HG02938 (cell line): ENCODE measurements around the gene ARRB1.
"Not testable (repeated sequence)": the region's sequence is repeated elsewhere in the genome, so short reads cannot be mapped to it uniquely, and the experiment has no call there.

Experiments used
- ATAC-seq: cut with Tn5 transposase; IDR thresholded peaks from one replicate; pipeline ENCODE4 v1.9.1; 2021; ENCODE audit warnings: mild to moderate bottlenecking, moderate library complexity; ENCODE audit not compliant: unreplicated experiment

ARRB1 gene

GRCh38 chr11:75351541-75351790 is at the start of gene ARRB1:
TSS of gene ARRB1 (minus strand) at chr11:75351661. CDS start at chr11:75351607, 54 bp downstream.
- no peak for ATAC-seq

- ATAC-seq = no peak
These were observed 48.8 kb upstream of the ARRB1 start for GRCh38 chr11:75400146-75400865.

- ATAC-seq = peak; percentile 86
These were observed 48.1 kb upstream of the ARRB1 start, which contains the start of gene RPS3 for GRCh38 chr11:75399344-75400145. TSS of gene RPS3 (plus strand) at chr11:75399518. CDS start at chr11:75399548, 30 bp downstream.

GRCh38 chr11:75398906-75399305 is 47.4 kb upstream of the ARRB1 start:
- ATAC-seq = no peak

- ATAC-seq = no peak
These were observed 42.8 kb upstream of the ARRB1 start for GRCh38 chr11:75394085-75394840.

- no peak for ATAC-seq
These were observed 38.5 kb upstream of the ARRB1 start for GRCh38 chr11:75389925-75390324.

GRCh38 chr11:75389276-75389605 is 37.8 kb upstream of the ARRB1 start:
- ATAC-seq = no peak

- ATAC-seq = peak; percentile 64
These were observed 37.2 kb upstream of the ARRB1 start for GRCh38 chr11:75388386-75389275.

GRCh38 chr11:75387736-75388294 is 36.4 kb upstream of the ARRB1 start:
- no peak for ATAC-seq

- ATAC-seq = no peak
These were observed 35.6 kb upstream of the ARRB1 start for GRCh38 chr11:75386942-75387630.

- ATAC-seq = no peak
These were observed 33.1 kb upstream of the ARRB1 start for GRCh38 chr11:75384438-75385080.

- ATAC-seq = no peak
These were observed 31.8 kb upstream of the ARRB1 start for GRCh38 chr11:75383246-75383645.

GRCh38 chr11:75380716-75381420 is 29.4 kb upstream of the ARRB1 start:
- ATAC-seq = no peak

- no peak for ATAC-seq
These were observed 28.8 kb upstream of the ARRB1 start for GRCh38 chr11:75380245-75380644.

- not testable (repeated sequence) for ATAC-seq
These were observed 27.3 kb upstream of the ARRB1 start for GRCh38 chr11:75378776-75379175.

GRCh38 chr11:75376175-75376574 is 24.7 kb upstream of the ARRB1 start:
- no peak for ATAC-seq

GRCh38 chr11:75375626-75376025 is 24.2 kb upstream of the ARRB1 start:
- no peak for ATAC-seq

- no peak for ATAC-seq
These were observed 23.2 kb upstream of the ARRB1 start for GRCh38 chr11:75374646-75375045.

- no peak for ATAC-seq
These were observed 21.7 kb upstream of the ARRB1 start for GRCh38 chr11:75373201-75373600.
